SK-N-SH treated with all-trans-retinoic acid at 6 μM for 48 hours (cell line): ENCODE results near the gene FAM234A.

Source experiments
- ARNTL ChIP-seq: fragments of 450-650 bp; formaldehyde crosslinking; IDR thresholded peaks from 2 replicates; pipeline ENCODE4 v1.5.0; 2020; ENCODE audit warnings: low read depth, mild to moderate bottlenecking, moderate library complexity, borderline replicate concordance
- ESRRG ChIP-seq: fragments of 250-450 bp; sonication (Bioruptor Pico); IDR thresholded peaks from 2 replicates; pipeline ENCODE4 v1.6.1; 2021; ENCODE audit warnings: mild to moderate bottlenecking
- ISL1 ChIP-seq: fragments of 250-450 bp; sonication (Bioruptor Pico); IDR thresholded peaks from 2 replicates; pipeline ENCODE4 v2.1.2; 2022; ENCODE audit warnings: mild to moderate bottlenecking, moderate library complexity
- RARB ChIP-seq: fragments of 250-450 bp; sonication (Bioruptor Pico); IDR thresholded peaks from 2 replicates; pipeline ENCODE4 v1.8.0; 2021; ENCODE audit warnings: mild to moderate bottlenecking, moderate library complexity
- TOX ChIP-seq: fragments of 250-450 bp; sonication (Bioruptor Pico); IDR thresholded peaks from 2 replicates; pipeline ENCODE4 v1.8.0; 2021; ENCODE audit warnings: mild to moderate bottlenecking, moderate library complexity, borderline replicate concordance
- ZFP3 ChIP-seq: fragments of 250-450 bp; sonication (Bioruptor Pico); IDR thresholded peaks from 2 replicates; pipeline ENCODE4 v1.5.0; 2020; ENCODE audit warnings: mild to moderate bottlenecking, moderate library complexity
- ZNF565 ChIP-seq: fragments of 450-650 bp; formaldehyde crosslinking; conservative IDR thresholded peaks from 2 replicates; pipeline ENCODE4 v1.5.0; 2020; ENCODE audit warnings: low read depth, mild to moderate bottlenecking, moderate library complexity
- ZNF70 ChIP-seq: fragments of 450-650 bp; formaldehyde crosslinking; IDR thresholded peaks from 2 replicates; pipeline ENCODE4 v1.5.0; 2020; ENCODE audit warnings: mild to moderate bottlenecking, moderate library complexity
- TF ChIP-seq, protein P1 (sequence below): fragments of 250-450 bp; sonication (Bioruptor Pico); IDR thresholded peaks from 2 replicates; pipeline ENCODE4 v1.8.0; 2020; ENCODE audit warnings: mild to moderate bottlenecking, moderate library complexity, borderline replicate concordance
- TF ChIP-seq, protein P2 (sequence below): fragments of 250-450 bp; sonication (Bioruptor Pico); IDR thresholded peaks from 2 replicates; pipeline ENCODE4 v1.5.1; 2020; ENCODE audit warnings: low read depth, mild to moderate bottlenecking, moderate library complexity

DNA sequence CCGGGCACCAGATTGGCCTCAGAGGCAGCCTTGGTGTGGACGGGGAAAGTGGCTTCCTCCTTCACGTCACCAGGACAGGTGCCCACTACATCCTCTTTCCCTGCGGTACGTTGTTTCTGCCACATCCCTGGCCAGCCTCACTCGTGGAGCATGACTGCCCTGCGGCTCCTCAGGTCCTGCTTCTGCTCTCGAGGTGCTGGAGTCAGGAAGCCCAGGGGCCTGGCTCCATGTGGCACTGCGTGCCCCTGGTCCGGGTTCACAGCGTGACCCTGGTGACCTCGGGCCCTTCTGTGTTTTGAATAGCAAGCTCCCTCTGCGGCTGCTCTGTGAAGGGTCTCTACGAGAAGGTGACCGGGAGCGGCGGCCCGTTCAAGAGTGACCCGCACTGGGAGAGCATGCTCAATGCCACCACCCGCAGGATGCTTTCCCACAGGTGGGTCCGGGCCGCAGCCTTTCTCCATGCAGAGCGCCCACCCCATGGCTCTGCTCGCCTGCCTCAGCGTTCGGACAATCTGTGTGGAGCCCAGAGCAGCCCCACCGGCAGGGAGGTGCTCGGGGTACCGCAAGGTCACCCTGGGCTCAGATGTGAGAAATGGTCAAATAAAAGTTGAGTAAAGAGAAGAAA is 27.6 kb downstream of the FAM234A start:
- TF ChIP-seq ZNF565 (CRISPR knock-in tag) (no peak), ISL1 (CRISPR knock-in tag) (no peak), ARNTL (CRISPR knock-in tag) (no peak), ZFP3 (no peak), ZNF70 (CRISPR knock-in tag) (no peak), RARB (CRISPR knock-in tag) (no peak), ESRRG (no peak), TOX (CRISPR knock-in tag) (no peak)
- TF ChIP-seq, protein P1, sequence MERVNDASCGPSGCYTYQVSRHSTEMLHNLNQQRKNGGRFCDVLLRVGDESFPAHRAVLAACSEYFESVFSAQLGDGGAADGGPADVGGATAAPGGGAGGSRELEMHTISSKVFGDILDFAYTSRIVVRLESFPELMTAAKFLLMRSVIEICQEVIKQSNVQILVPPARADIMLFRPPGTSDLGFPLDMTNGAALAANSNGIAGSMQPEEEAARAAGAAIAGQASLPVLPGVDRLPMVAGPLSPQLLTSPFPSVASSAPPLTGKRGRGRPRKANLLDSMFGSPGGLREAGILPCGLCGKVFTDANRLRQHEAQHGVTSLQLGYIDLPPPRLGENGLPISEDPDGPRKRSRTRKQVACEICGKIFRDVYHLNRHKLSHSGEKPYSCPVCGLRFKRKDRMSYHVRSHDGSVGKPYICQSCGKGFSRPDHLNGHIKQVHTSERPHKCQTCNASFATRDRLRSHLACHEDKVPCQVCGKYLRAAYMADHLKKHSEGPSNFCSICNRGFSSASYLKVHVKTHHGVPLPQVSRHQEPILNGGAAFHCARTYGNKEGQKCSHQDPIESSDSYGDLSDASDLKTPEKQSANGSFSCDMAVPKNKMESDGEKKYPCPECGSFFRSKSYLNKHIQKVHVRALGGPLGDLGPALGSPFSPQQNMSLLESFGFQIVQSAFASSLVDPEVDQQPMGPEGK = no peak
- TF ChIP-seq, protein P2, sequence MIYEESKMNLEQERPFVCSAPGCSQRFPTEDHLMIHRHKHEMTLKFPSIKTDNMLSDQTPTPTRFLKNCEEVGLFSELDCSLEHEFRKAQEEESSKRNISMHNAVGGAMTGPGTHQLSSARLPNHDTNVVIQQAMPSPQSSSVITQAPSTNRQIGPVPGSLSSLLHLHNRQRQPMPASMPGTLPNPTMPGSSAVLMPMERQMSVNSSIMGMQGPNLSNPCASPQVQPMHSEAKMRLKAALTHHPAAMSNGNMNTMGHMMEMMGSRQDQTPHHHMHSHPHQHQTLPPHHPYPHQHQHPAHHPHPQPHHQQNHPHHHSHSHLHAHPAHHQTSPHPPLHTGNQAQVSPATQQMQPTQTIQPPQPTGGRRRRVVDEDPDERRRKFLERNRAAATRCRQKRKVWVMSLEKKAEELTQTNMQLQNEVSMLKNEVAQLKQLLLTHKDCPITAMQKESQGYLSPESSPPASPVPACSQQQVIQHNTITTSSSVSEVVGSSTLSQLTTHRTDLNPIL (CRISPR knock-in tag) = no peak
